ENCODE results near the gene YDJC. TPM values are rescaled to one million over a fixed set of nuclear protein-coding genes. Genes with fewer than 3 reads are reported as not detected.

The YDJC gene
- total RNA-seq, 1 donor from 2014 or later = 80.8 TPM

GRCh38 chr22:21624880-21625791, 4.7 kb downstream of the YDJC start:
- Histone ChIP-seq H3K27ac (peak overlapping the region; percentile 59 to 62), H3K9me3 (no peaks in the 10 kb centered on the region), H3K36me3 (peaks cover 0 to 9% of the 10 kb centered on the region in 2 donors), H3K27me3 (no peaks in the 10 kb centered on the region), H3K4me1 (peaks cover 15 to 26% of the 10 kb centered on the region in 2 donors), H3K4me3 (no peak overlapping the region)
- DNase-seq (ENCODE audit: low spot score in 2 of 2) = no peak
- TF ChIP-seq, protein P1, sequence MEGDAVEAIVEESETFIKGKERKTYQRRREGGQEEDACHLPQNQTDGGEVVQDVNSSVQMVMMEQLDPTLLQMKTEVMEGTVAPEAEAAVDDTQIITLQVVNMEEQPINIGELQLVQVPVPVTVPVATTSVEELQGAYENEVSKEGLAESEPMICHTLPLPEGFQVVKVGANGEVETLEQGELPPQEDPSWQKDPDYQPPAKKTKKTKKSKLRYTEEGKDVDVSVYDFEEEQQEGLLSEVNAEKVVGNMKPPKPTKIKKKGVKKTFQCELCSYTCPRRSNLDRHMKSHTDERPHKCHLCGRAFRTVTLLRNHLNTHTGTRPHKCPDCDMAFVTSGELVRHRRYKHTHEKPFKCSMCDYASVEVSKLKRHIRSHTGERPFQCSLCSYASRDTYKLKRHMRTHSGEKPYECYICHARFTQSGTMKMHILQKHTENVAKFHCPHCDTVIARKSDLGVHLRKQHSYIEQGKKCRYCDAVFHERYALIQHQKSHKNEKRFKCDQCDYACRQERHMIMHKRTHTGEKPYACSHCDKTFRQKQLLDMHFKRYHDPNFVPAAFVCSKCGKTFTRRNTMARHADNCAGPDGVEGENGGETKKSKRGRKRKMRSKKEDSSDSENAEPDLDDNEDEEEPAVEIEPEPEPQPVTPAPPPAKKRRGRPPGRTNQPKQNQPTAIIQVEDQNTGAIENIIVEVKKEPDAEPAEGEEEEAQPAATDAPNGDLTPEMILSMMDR (IDR thresholded peaks at IDR 0.05) = no peak
- intact Hi-C loops (cut with DNase I) = loop anchor here (5.0 kb wide), 1 partner anchor 33 kb away; no protein-coding TSS in a partner anchor

GRCh38 chr22:21624120-21624879, 5.5 kb downstream of the YDJC start:
- DNase-seq (ENCODE audit: low spot score in 2 of 2) = no peak
- intact Hi-C loops (cut with DNase I) = no loop called here
- H3K9me3 ChIP-seq = no peaks in the 10 kb centered on the region
- H3K4me3 ChIP-seq = peak overlapping the region in 1 of 2 donors; percentile 25
- no peaks in the 10 kb centered on the region for H3K27me3 ChIP-seq
- H3K27ac ChIP-seq = peak overlapping the region; percentile 59 to 62
- TF ChIP-seq, protein P1 (IDR thresholded peaks at IDR 0.05) = peak in 2 of 3 experiments; percentile 31 to 43
- H3K36me3 ChIP-seq = peaks cover 0 to 9% of the 10 kb centered on the region in 2 donors
- H3K4me1 ChIP-seq = peaks cover 14 to 26% of the 10 kb centered on the region in 2 donors

- TF ChIP-seq, protein P1 (IDR thresholded peaks at IDR 0.05) = no peak
- H3K27ac ChIP-seq = peak overlapping the region; percentile 59 to 62
- H3K4me3 ChIP-seq = peak overlapping the region in 1 of 2 donors; percentile 25
- DNase-seq (ENCODE audit: low spot score in 2 of 2) = no peak
- peaks cover 0 to 9% of the 10 kb centered on the region in 2 donors for H3K36me3 ChIP-seq
- H3K9me3 ChIP-seq = no peaks in the 10 kb centered on the region
- intact Hi-C loops (cut with DNase I) = no loop called here
- H3K27me3 ChIP-seq = no peaks in the 10 kb centered on the region
- H3K4me1 ChIP-seq = peaks cover 10 to 20% of the 10 kb centered on the region in 2 donors
These were observed 6.2 kb downstream of the YDJC start for GRCh38 chr22:21623648-21623970.

DNA sequence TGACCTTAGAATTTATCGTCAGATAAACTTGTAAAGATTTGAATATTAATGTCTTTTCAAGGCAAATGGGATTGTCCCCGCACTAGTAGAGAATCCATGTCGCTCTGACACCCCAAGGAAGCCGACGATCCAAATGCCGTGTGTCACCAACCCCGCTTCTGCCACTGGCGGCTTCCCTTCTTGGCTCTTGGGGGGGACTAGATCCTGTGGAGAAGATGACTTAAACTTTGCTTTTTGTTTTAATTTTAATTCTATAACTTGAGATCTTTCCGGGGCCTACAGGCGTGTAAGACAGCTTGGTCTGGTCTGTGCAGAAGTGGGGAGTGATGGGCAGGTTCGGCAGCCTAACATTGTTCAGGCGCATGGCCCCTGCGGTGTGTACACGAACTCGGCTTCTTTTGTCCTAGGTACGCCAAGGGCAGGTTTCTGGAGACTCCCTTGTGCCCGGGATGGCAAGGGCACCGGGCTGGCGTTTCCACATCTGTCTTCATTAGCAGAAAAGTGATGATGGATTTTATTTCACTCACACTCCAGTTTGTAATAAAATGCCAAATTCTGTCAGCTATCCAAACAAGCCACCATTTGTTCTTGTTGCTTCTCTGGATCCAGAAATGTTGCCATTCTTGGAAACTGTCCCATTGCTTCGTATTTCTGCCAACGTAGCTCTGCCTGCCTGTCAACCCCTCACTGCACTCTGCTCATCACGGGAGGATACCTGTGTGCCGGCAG, 6.7 kb downstream of the YDJC start:
- Histone ChIP-seq H3K4me3 (peak overlapping the region in 1 of 2 donors; percentile 25), H3K27me3 (no peaks in the 10 kb centered on the region), H3K4me1 (peaks cover 8 to 18% of the 10 kb centered on the region in 2 donors), H3K36me3 (peaks cover 0 to 4% of the 10 kb centered on the region in 2 donors), H3K9me3 (no peaks in the 10 kb centered on the region), H3K27ac (peak overlapping the region; percentile 59 to 62)
- DNase-seq (ENCODE audit: low spot score in 2 of 2) = no peak
- TF ChIP-seq, protein P1 (IDR thresholded peaks at IDR 0.05) = no peak
- intact Hi-C loops (cut with DNase I) = no loop called here
